NCI-H2107 treated with DMSO at 0.1 percent for 48 hours (cell line): ENCODE measurements around the gene DOCK2.
"Not testable (repeated sequence)": the region's sequence is repeated elsewhere in the genome, so short reads cannot be mapped to it uniquely, and the experiment has no call there.

Experiments used
- DNase-seq: peaks from one replicate; lab custom pipeline; 2025; ENCODE audit not compliant: unreplicated experiment; lab: John Stamatoyannopoulos, UW

The DOCK2 gene

DNA sequence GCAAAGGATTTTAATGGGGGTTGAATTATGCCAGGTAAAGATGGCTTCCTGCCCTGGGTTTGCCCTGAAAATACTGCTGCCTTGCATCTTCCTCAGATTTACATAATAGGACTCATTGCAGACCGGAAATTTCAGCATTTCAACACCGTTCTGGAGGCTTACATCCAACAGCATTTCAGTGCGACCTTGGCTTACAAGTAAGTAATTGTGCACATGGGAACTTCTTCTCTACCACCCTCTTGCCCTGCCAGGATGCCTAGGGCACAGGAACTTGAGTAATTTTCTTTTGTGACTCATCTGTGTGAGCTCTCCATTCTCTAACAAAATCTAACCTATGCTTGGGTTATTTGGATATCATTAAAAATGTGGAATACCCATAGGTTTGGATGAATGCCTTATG lies 80.2 kb downstream of the DOCK2 start:
- no peak for DNase-seq

GRCh38 chr5:169719360-169720314 lies 82.6 kb downstream of the DOCK2 start:
- no peak for DNase-seq

- DNase-seq, result no peak
Measured at GRCh38 chr5:169721771-169722170, 84.7 kb downstream of the DOCK2 start.

DNA sequence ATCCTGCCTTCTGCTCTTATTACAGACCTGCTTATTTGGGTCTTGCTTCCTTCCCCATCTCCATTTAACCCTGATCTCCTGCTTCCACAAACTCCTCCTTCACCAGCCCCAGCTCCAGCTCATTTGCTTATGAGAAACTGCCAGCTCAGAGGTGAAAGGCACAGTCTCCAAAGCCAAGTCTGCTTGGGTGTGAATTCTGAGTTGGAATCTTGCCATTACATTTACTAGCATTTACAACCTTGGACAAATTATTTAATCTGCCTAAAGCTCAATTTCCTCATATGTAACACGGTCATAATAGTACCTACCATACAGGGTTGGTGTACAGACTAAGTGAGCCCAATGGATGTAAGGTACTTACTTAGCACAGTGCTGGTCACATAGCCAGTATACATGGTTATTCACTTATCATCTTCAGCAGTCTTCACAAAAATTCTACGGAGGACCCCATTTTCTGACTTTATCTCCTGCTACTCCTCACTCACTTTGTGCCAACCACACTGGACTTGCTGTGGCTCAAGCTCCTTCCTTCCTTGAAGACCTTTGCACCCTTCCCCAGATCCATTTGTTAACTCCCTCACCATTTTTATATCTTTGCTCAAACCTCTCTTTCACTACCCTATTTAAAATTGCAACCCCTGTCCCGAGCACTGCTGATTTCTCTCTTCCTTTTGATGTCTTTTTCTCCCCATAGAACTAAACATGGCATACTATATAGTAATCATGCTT lies 86.2 kb downstream of the DOCK2 start:
- no peak for DNase-seq

GRCh38 chr5:169724303-169725087 lies 87.4 kb downstream of the DOCK2 start:
- DNase-seq, result no peak

DNA sequence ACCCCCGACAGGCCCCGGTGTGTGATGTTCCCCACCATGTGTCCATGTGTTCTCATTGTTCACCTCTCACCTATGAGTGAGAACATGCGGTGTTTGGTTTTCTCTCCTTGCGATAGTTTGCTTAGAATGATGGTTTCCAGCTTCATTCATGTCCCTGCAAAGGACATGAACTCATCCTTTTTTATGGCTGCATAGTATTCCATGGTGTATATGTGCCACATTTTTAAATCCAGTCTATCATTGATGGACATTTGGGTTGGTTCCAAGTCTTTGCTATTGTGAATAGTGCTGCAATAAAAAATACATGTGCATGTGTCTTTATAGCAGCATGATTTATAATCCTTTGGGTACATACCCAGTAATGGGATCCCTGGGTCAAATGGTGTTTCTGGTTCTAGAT lies 88.6 kb downstream of the DOCK2 start:
- not testable (repeated sequence) for DNase-seq

DNA sequence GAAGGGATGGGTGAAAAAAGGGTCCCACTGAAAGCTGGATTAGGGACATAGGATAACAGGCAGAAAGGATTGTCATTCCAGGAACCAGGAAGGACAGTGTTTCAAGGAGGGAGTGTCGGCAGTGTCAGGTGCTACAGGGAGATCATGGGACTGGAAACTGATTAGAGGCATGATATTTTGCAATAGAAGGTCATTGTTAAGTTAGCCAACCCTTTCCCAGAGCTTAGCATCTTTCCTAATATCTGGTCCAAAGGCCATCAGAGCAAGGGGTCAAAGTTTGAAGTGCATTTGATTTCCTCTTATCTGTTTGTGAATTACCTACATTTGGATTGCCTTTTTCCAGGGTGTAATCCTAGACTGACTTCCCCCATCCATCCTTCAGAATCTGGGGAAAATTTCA lies 91.3 kb downstream of the DOCK2 start:
- DNase-seq, result no peak

GRCh38 chr5:169731221-169731620 lies 94.1 kb downstream of the DOCK2 start:
- no peak for DNase-seq

DNA sequence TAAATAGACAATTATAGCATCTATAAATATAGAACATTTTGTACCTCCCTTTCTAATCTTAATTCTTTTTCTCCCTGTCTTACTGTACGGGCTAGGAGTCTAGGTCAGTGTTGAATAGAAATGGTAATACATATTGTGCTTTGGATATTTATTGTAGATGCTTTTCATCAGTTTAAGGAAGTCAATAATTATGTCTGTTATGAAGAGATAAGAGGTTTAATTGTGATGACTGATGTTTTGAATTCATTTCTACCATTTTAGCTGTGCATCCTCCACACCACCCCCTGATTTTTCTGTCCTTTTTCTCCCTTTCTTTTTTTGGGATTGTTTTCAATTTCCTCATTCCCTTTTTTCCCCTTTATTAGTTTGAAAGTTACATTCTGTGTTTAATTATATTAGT lies 95.8 kb downstream of the DOCK2 start:
- no peak for DNase-seq

GRCh38 chr5:169735913-169736312 lies 98.8 kb downstream of the DOCK2 start:
- no peak for DNase-seq

- DNase-seq, result no peak
Measured at GRCh38 chr5:169736653-169737052, 99.6 kb downstream of the DOCK2 start.

- no peak for DNase-seq
Measured at GRCh38 chr5:169740435-169740834, 103.4 kb downstream of the DOCK2 start.

- DNase-seq, result no peak
Measured at GRCh38 chr5:169742771-169743296, 105.8 kb downstream of the DOCK2 start.

- no peak for DNase-seq
Measured at GRCh38 chr5:169744336-169744735, 107.3 kb downstream of the DOCK2 start.

DNA sequence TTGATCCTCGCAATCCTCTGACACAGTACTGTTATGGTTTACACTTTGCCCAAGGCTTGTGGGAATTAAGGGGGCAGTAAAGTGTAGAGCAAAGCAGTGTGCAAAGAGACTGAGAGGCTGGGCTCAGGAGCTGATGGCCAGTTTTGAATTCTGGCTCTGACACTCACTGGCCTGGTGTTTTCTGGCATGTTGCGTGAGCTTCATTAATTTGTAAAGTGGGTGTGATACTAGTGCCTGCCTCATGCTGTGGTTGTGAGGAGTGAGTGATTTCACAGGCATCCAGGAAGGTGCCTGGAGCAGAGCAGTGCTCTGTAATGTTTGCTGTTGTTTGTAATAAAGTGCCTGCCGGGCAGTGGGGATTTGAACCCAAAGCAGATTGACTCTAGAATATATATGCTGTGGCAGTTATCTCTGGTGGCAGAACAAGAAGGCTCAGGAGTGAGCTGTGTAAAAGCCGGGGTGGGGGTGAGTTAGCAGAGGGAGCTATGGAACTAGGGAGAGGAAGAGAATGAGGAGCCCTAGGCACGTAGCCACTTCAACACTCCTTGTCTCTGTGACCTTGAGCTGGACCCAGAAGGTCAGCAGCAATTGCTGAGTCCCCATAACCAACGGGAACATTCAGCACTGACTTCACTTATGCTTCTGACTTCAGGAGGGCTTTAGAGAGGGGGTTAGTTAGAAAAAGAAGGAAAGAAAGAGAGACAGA lies 108.5 kb downstream of the DOCK2 start:
- no peak for DNase-seq

DNA sequence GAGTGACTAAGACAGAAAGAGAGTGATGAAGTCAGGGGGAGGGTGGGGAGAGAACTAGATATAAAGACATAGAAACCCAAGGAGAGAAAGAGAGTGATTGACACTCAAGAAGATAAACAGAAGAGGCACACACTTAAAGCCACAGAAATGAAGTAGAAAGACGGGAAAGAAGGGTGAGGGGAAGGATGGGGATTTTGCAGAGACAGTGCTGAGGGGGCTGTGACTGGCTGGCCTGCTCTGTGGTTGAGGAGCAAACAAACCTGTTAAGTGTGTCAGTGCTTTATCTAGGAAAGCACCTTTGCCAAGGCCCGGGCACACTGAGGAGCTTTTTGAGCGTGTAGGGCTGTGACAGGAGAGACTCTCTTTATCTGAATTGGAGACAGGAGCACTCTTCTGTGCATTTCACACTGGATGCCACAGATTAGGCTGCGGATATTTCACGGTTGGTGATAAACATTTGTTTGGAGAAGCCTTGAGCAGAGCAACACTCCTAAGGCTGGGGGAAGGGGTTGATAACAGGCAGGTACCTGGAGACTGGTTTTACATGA lies 109.1 kb downstream of the DOCK2 start:
- DNase-seq, result no peak

- DNase-seq, result no peak
Measured at GRCh38 chr5:169748174-169748573, 111.1 kb downstream of the DOCK2 start.

- no peak for DNase-seq
Measured at GRCh38 chr5:169749295-169749694, 112.2 kb downstream of the DOCK2 start.

- no peak for DNase-seq
Measured at GRCh38 chr5:169751490-169751889, 114.4 kb downstream of the DOCK2 start.

GRCh38 chr5:169752566-169752965 lies 115.5 kb downstream of the DOCK2 start:
- not testable (repeated sequence) for DNase-seq
